ENCODE data around the gene KCNJ9.
"Not testable (repeated sequence)": the region's sequence is repeated elsewhere in the genome, so short reads cannot be mapped to it uniquely, and the experiment has no call there.

Gene KCNJ9

GRCh38 chr1:160124705-160125478 lies 43.6 kb downstream of the KCNJ9 start:
- TF ChIP-seq EZH2 (IDR thresholded peaks at IDR 0.05; ENCODE audit: borderline replicate concordance, low read depth, low read length, severe bottlenecking) (no peak), CTCF (IDR thresholded peaks at IDR 0.05; ENCODE audit: borderline replicate concordance, extremely low read depth, low read length, poor library complexity, severe bottlenecking) (no peak)
- Histone ChIP-seq H3K27me3 (ENCODE audit: insufficient read depth, low read length, poor library complexity) (peaks cover 14% of the 10 kb centered on the region), H3K9ac (ENCODE audit: low read depth, low read length) (no peak overlapping the region), H3K27ac (ENCODE audit: low read length) (no peak overlapping the region), H3K4me3 (ENCODE audit: low read depth in 1 of 2, low read length in 2 of 2) (no peak overlapping the region), H4K20me1 (ENCODE audit: insufficient read depth, low read length) (no peaks in the 10 kb centered on the region), H3K79me2 (ENCODE audit: insufficient read depth, low read length) (no peaks in the 10 kb centered on the region), H3K36me3 (ENCODE audit: insufficient read depth, low read length) (no peaks in the 10 kb centered on the region), H3K4me1 (ENCODE audit: insufficient read depth, low read length) (no peaks in the 10 kb centered on the region), H2AFZ (ENCODE audit: low read depth, low read length) (no peak overlapping the region), H3K4me2 (ENCODE audit: insufficient read depth, low read length) (no peak overlapping the region), H3K9me3 (ENCODE audit: insufficient read depth, low read length, severe bottlenecking) (no peaks in the 10 kb centered on the region)
- DNase-seq (no peak), ATAC-seq (ENCODE audit: insufficient read depth, low read depth) (no peak)

- H3K36me3 ChIP-seq (ENCODE audit: insufficient read depth, low read length) = no peaks in the 10 kb centered on the region
Observed at GRCh38 chr1:160125746-160126145, 44.4 kb downstream of the KCNJ9 start.

GRCh38 chr1:160126342-160126741 lies 45.0 kb downstream of the KCNJ9 start:
- not testable (repeated sequence) for H3K9ac ChIP-seq (ENCODE audit: low read depth, low read length); H4K20me1 ChIP-seq (ENCODE audit: insufficient read depth, low read length); H3K9me3 ChIP-seq (ENCODE audit: insufficient read depth, low read length, severe bottlenecking); H3K4me1 ChIP-seq (ENCODE audit: insufficient read depth, low read length); ATAC-seq (ENCODE audit: insufficient read depth, low read depth); DNase-seq; H3K27ac ChIP-seq (ENCODE audit: low read length); H2AFZ ChIP-seq (ENCODE audit: low read depth, low read length); H3K36me3 ChIP-seq (ENCODE audit: insufficient read depth, low read length); H3K79me2 ChIP-seq (ENCODE audit: insufficient read depth, low read length); H3K4me3 ChIP-seq (ENCODE audit: low read depth in 1 of 2, low read length in 2 of 2); H3K4me2 ChIP-seq (ENCODE audit: insufficient read depth, low read length)
- peaks cover 13% of the 10 kb centered on the region for H3K27me3 ChIP-seq (ENCODE audit: insufficient read depth, low read length, poor library complexity)

More at GRCh38 chr1:160125746-160126145, 44.4 kb downstream of the KCNJ9 start:
- Histone ChIP-seq H3K4me1 (ENCODE audit: insufficient read depth, low read length) (no peaks in the 10 kb centered on the region), H2AFZ (ENCODE audit: low read depth, low read length) (no peak overlapping the region), H3K9me3 (ENCODE audit: insufficient read depth, low read length, severe bottlenecking) (no peaks in the 10 kb centered on the region), H3K4me2 (ENCODE audit: insufficient read depth, low read length) (no peak overlapping the region), H3K79me2 (ENCODE audit: insufficient read depth, low read length) (no peaks in the 10 kb centered on the region), H3K4me3 (ENCODE audit: low read depth in 1 of 2, low read length in 2 of 2) (no peak overlapping the region), H3K27ac (ENCODE audit: low read length) (no peak overlapping the region), H3K27me3 (ENCODE audit: insufficient read depth, low read length, poor library complexity) (peaks cover 14% of the 10 kb centered on the region), H4K20me1 (ENCODE audit: insufficient read depth, low read length) (no peaks in the 10 kb centered on the region), H3K9ac (ENCODE audit: low read depth, low read length) (no peak overlapping the region)
- no peak for ATAC-seq (ENCODE audit: insufficient read depth, low read depth)
- no peak for TF ChIP-seq EZH2 (IDR thresholded peaks at IDR 0.05; ENCODE audit: borderline replicate concordance, low read depth, low read length, severe bottlenecking)
- TF ChIP-seq CTCF (IDR thresholded peaks at IDR 0.05; ENCODE audit: borderline replicate concordance, extremely low read depth, low read length, poor library complexity, severe bottlenecking) = no peak
- DNase-seq = no peak

- Histone ChIP-seq H3K4me1 (ENCODE audit: insufficient read depth, low read length) (no peaks in the 10 kb centered on the region), H3K36me3 (ENCODE audit: insufficient read depth, low read length) (no peaks in the 10 kb centered on the region), H3K9me3 (ENCODE audit: insufficient read depth, low read length, severe bottlenecking) (no peaks in the 10 kb centered on the region), H3K4me3 (ENCODE audit: low read depth in 1 of 2, low read length in 2 of 2) (no peak overlapping the region), H3K79me2 (ENCODE audit: insufficient read depth, low read length) (no peaks in the 10 kb centered on the region), H3K27me3 (ENCODE audit: insufficient read depth, low read length, poor library complexity) (peaks cover 16% of the 10 kb centered on the region), H3K4me2 (ENCODE audit: insufficient read depth, low read length) (no peak overlapping the region), H4K20me1 (ENCODE audit: insufficient read depth, low read length) (no peaks in the 10 kb centered on the region), H3K27ac (ENCODE audit: low read length) (no peak overlapping the region), H3K9ac (ENCODE audit: low read depth, low read length) (no peak overlapping the region), H2AFZ (ENCODE audit: low read depth, low read length) (no peak overlapping the region)
- DNase-seq (no peak), ATAC-seq (ENCODE audit: insufficient read depth, low read depth) (no peak)
- TF ChIP-seq EZH2 (IDR thresholded peaks at IDR 0.05; ENCODE audit: borderline replicate concordance, low read depth, low read length, severe bottlenecking) (no peak), CTCF (IDR thresholded peaks at IDR 0.05; ENCODE audit: borderline replicate concordance, extremely low read depth, low read length, poor library complexity, severe bottlenecking) (no peak)
Observed at GRCh38 chr1:160127381-160127780, 46.0 kb downstream of the KCNJ9 start.

Measured in DND-41 (cell line).